ENCODE results near the gene ANKRD55. TPM values are rescaled to one million over a fixed set of nuclear protein-coding genes. Genes with fewer than 3 reads are reported as not detected.

Gene ANKRD55
- polyA plus RNA-seq, 1 of the 3 experiments (the other 2 are of a cell fraction), result not detected

DNA sequence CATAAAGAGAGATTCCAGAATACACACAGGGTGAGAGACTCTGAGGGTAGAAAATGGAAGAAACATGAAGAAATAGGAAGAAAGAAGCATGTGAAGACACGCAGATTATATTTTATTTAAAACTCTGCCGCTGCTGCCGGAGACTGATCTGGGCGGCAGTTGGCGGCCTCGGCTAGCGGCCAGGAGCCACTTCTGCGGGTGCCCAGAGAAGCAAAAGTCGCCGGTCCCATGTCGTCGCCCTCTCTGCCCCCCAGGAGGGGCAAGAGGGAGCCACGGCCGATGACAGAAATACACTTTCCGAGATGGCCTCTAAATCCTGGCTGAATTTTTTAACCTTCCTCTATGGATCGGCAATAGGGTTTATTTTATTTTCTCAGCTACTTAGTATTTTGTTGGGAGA lies 40.9 kb downstream of the ANKRD55 start:
- ChIA-PET CTCF (interaction anchor here (1.2 kb wide), 1 partner anchor 11 kb away, joined by 3 read pairs; no protein-coding TSS in a partner anchor), POLR2A (no interaction called here)
- peaks cover 14% of the 10 kb centered on the region for H3F3A ChIP-seq (replicated peaks; ENCODE audit: insufficient read depth)
- no peaks in the 10 kb centered on the region for H3K9me2 ChIP-seq
- DNase-seq, result no peak
- TF ChIP-seq GABPA (IDR thresholded peaks at IDR 0.05; ENCODE audit: low read depth) (no peak), NRF1 (IDR thresholded peaks at IDR 0.05; ENCODE audit: low read depth, low read length) (no peak)
- H2AFZ ChIP-seq (ENCODE audit: low read depth), result no peak overlapping the region
- WGBS (ENCODE audit: low lambda C conversion rate), result 94% methylated on average over 16 of the region's 16 CpGs
- no peak overlapping the region for H3K27ac ChIP-seq (ENCODE audit: low read depth in 2 of 2, low read length in 1 of 2)
- H3K4me1 ChIP-seq (ENCODE audit: control insufficient read depth in 1 of 2, insufficient read depth in 2 of 2, low read depth in 1 of 2, low read length in 1 of 2), result peaks cover 0 to 6% of the 10 kb centered on the region in 2 experiments; a peak in 1 of 4 replicates
- no peak overlapping the region for H3K4me3 ChIP-seq (ENCODE audit: low read depth in 2 of 2, low read length in 1 of 2)
- H3K9ac ChIP-seq, result no peak overlapping the region
- no peaks in the 10 kb centered on the region for H3K27me3 ChIP-seq (ENCODE audit: insufficient read depth)
- H3K36me3 ChIP-seq (replicated peaks in 1 of 2; ENCODE audit: control insufficient read depth in 1 of 2, insufficient read depth in 2 of 2, low read length in 1 of 2), result no peaks in the 10 kb centered on the region
- no peak overlapping the region for H3K4me2 ChIP-seq
- H4K20me1 ChIP-seq (ENCODE audit: insufficient read depth), result no peaks in the 10 kb centered on the region
- H3K79me2 ChIP-seq (ENCODE audit: insufficient read depth), result no peaks in the 10 kb centered on the region
- no peaks in the 10 kb centered on the region for H3K9me3 ChIP-seq

GRCh38 chr5:56191656-56192055 lies 41.5 kb downstream of the ANKRD55 start:
- POLR2A ChIA-PET, result no interaction called here

DNA sequence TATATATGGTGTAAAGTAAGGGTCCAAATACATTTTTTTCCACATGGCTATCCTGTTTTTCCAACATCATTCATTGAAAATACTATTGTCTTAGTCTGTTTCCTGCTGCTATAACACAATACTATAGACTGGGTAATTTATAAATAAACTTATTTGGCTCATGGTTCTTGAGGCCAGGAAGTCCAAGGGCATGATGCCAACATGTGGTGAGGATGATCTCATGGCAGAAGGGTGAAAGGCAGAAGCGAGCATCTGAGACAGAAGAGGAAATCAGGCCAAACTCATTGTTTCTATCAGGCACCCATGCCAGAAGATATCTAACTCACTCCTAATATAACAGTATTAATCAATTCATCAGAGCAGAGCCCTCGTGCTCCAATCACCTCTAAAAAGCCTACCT lies 42.6 kb downstream of the ANKRD55 start:
- Histone ChIP-seq H3K4me3 (ENCODE audit: low read depth in 2 of 2, low read length in 1 of 2) (no peak overlapping the region), H3K9me2 (no peaks in the 10 kb centered on the region), H3K36me3 (replicated peaks in 1 of 2; ENCODE audit: control insufficient read depth in 1 of 2, insufficient read depth in 2 of 2, low read length in 1 of 2) (no peaks in the 10 kb centered on the region), H3K9me3 (no peaks in the 10 kb centered on the region), H3K27ac (ENCODE audit: low read depth in 2 of 2, low read length in 1 of 2) (no peak overlapping the region), H2AFZ (ENCODE audit: low read depth) (no peak overlapping the region), H4K20me1 (ENCODE audit: insufficient read depth) (no peaks in the 10 kb centered on the region), H3K4me1 (ENCODE audit: control insufficient read depth in 1 of 2, insufficient read depth in 2 of 2, low read depth in 1 of 2, low read length in 1 of 2) (no peaks in the 10 kb centered on the region), H3K9ac (no peak overlapping the region), H3K79me2 (ENCODE audit: insufficient read depth) (no peaks in the 10 kb centered on the region), H3F3A (replicated peaks; ENCODE audit: insufficient read depth) (peaks cover 14% of the 10 kb centered on the region), H3K4me2 (no peak overlapping the region), H3K27me3 (ENCODE audit: insufficient read depth) (no peaks in the 10 kb centered on the region)
- CTCF ChIA-PET, result no interaction called here
- WGBS (ENCODE audit: low lambda C conversion rate), result 34% methylated on average over 2 of the region's 2 CpGs
- no peak for DNase-seq
- POLR2A ChIA-PET, result no interaction called here
- TF ChIP-seq NFIC (IDR thresholded peaks at IDR 0.05; ENCODE audit: borderline replicate concordance) (peak; percentile 71), CTCF (IDR thresholded peaks at IDR 0.05) (no peak), USF2 (IDR thresholded peaks at IDR 0.05; ENCODE audit: borderline replicate concordance, low read depth, low read length) (no peak), FOSL2 (IDR thresholded peaks at IDR 0.05; ENCODE audit: borderline replicate concordance, low read depth) (peak; percentile 18; the same call in 1 of the 2 replicates), MAX (IDR thresholded peaks at IDR 0.05; ENCODE audit: low read depth) (0 out of 2 replicates have a peak, but pooled peaks have one; percentile 31), CHD2 (IDR thresholded peaks at IDR 0.05; ENCODE audit: low read length, partially characterized antibody) (no peak)
- TF ChIP-seq, protein P1, sequence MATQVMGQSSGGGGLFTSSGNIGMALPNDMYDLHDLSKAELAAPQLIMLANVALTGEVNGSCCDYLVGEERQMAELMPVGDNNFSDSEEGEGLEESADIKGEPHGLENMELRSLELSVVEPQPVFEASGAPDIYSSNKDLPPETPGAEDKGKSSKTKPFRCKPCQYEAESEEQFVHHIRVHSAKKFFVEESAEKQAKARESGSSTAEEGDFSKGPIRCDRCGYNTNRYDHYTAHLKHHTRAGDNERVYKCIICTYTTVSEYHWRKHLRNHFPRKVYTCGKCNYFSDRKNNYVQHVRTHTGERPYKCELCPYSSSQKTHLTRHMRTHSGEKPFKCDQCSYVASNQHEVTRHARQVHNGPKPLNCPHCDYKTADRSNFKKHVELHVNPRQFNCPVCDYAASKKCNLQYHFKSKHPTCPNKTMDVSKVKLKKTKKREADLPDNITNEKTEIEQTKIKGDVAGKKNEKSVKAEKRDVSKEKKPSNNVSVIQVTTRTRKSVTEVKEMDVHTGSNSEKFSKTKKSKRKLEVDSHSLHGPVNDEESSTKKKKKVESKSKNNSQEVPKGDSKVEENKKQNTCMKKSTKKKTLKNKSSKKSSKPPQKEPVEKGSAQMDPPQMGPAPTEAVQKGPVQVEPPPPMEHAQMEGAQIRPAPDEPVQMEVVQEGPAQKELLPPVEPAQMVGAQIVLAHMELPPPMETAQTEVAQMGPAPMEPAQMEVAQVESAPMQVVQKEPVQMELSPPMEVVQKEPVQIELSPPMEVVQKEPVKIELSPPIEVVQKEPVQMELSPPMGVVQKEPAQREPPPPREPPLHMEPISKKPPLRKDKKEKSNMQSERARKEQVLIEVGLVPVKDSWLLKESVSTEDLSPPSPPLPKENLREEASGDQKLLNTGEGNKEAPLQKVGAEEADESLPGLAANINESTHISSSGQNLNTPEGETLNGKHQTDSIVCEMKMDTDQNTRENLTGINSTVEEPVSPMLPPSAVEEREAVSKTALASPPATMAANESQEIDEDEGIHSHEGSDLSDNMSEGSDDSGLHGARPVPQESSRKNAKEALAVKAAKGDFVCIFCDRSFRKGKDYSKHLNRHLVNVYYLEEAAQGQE (IDR thresholded peaks at IDR 0.05; ENCODE audit: low read depth, low read length), result no peak

More at GRCh38 chr5:56191656-56192055, 41.5 kb downstream of the ANKRD55 start:
- no peak overlapping the region for H2AFZ ChIP-seq (ENCODE audit: low read depth)
- no peaks in the 10 kb centered on the region for H3K27me3 ChIP-seq (ENCODE audit: insufficient read depth)
- H4K20me1 ChIP-seq (ENCODE audit: insufficient read depth), result no peaks in the 10 kb centered on the region
- no peak overlapping the region for H3K4me2 ChIP-seq
- no peaks in the 10 kb centered on the region for H3K36me3 ChIP-seq (replicated peaks in 1 of 2; ENCODE audit: control insufficient read depth in 1 of 2, insufficient read depth in 2 of 2, low read length in 1 of 2)
- no peak overlapping the region for H3K4me3 ChIP-seq (ENCODE audit: low read depth in 2 of 2, low read length in 1 of 2)
- H3K4me1 ChIP-seq (ENCODE audit: control insufficient read depth in 1 of 2, insufficient read depth in 2 of 2, low read depth in 1 of 2, low read length in 1 of 2), result peaks cover 0 to 6% of the 10 kb centered on the region in 2 experiments; a peak in 1 of 4 replicates
- H3F3A ChIP-seq (replicated peaks; ENCODE audit: insufficient read depth), result peaks cover 14% of the 10 kb centered on the region
- H3K9ac ChIP-seq, result no peak overlapping the region
- H3K9me2 ChIP-seq, result no peaks in the 10 kb centered on the region
- DNase-seq, result no peak
- no peak overlapping the region for H3K27ac ChIP-seq (ENCODE audit: low read depth in 2 of 2, low read length in 1 of 2)
- TF ChIP-seq RFX5 (IDR thresholded peaks at IDR 0.05; ENCODE audit: low read length) (no peak), PBX3 (IDR thresholded peaks at IDR 0.05) (no peak), ELF1 (IDR thresholded peaks at IDR 0.05) (no peak)
- no peaks in the 10 kb centered on the region for H3K9me3 ChIP-seq
- CTCF ChIA-PET, result no interaction called here
- 98% methylated on average over 3 of the region's 3 CpGs for WGBS (ENCODE audit: low lambda C conversion rate)
- H3K79me2 ChIP-seq (ENCODE audit: insufficient read depth), result no peaks in the 10 kb centered on the region
